Epithelial cell of esophagus (primary cell): ENCODE data around the gene TRIP11.

Source experiments
- DNase-seq: peaks from one replicate; pipeline ENCODE4 v3.0.0; 2010; ENCODE audit warnings: low read depth
- H3K4me3 ChIP-seq: 2 replicates; pipeline ENCODE4 v1.5.1; 2011; ENCODE audit warnings: mild to moderate bottlenecking, low read length, control low read depth
- CTCF ChIP-seq: IDR thresholded peaks from 2 replicates; pipeline ENCODE4 v1.5.1; 2011; ENCODE audit warnings: low read depth, mild to moderate bottlenecking, low read length, control low read depth, inconsistent platforms; ENCODE audit not compliant: insufficient read depth; ENCODE audit errors: missing control alignments

Gene TRIP11

GRCh38 chr14:91919814-91920213, 120.0 kb downstream of the TRIP11 start:
- no peak overlapping the region for H3K4me3 ChIP-seq
- no peak for DNase-seq
- TF ChIP-seq CTCF, result no peak

GRCh38 chr14:91918186-91918883, 121.5 kb downstream of the TRIP11 start:
- no peak overlapping the region for H3K4me3 ChIP-seq
- DNase-seq, result no peak
- no peak for TF ChIP-seq CTCF
